ENCODE data around the gene TMCO5A.
"Not testable (repeated sequence)": the region's sequence is repeated elsewhere in the genome, so short reads cannot be mapped to it uniquely, and the experiment has no call there.

The TMCO5A gene

GRCh38 chr15:37934340-37934739 lies at the start of gene TMCO5A:
Gene TMCO5A, plus strand, starts transcription at chr15:37934640. Its CDS starts 1,684 bp downstream, at chr15:37936324.
- no peak for DNase-seq (ENCODE audit: low read depth in 2 of 2)

GRCh38 chr15:37885651-37886050 lies 48.8 kb upstream of the TMCO5A start:
- DNase-seq (ENCODE audit: low read depth in 2 of 2), result no peak

- no peak for DNase-seq (ENCODE audit: low read depth in 2 of 2)
Observed at GRCh38 chr15:37888356-37888755, 46.1 kb upstream of the TMCO5A start.

- DNase-seq (ENCODE audit: low read depth in 2 of 2), result no peak
Observed at GRCh38 chr15:37891766-37892368, 42.6 kb upstream of the TMCO5A start.

GRCh38 chr15:37893309-37893708 lies 41.1 kb upstream of the TMCO5A start:
- DNase-seq (ENCODE audit: low read depth in 2 of 2), result no peak

- no peak for DNase-seq (ENCODE audit: low read depth in 2 of 2)
Observed at GRCh38 chr15:37898362-37898761, 36.1 kb upstream of the TMCO5A start.

- no peak for DNase-seq (ENCODE audit: low read depth in 2 of 2)
Observed at GRCh38 chr15:37900326-37901221, 33.9 kb upstream of the TMCO5A start.

GRCh38 chr15:37902126-37902525 lies 32.3 kb upstream of the TMCO5A start:
- no peak for DNase-seq (ENCODE audit: low read depth in 2 of 2)

- no peak for DNase-seq (ENCODE audit: low read depth in 2 of 2)
Observed at GRCh38 chr15:37903919-37904625, 30.4 kb upstream of the TMCO5A start.

- no peak for DNase-seq (ENCODE audit: low read depth in 2 of 2)
Observed at GRCh38 chr15:37907136-37907535, 27.3 kb upstream of the TMCO5A start.

- DNase-seq (ENCODE audit: low read depth in 2 of 2), result no peak
Observed at GRCh38 chr15:37921527-37922385, 12.7 kb upstream of the TMCO5A start.

GRCh38 chr15:37926136-37926535 lies 8.3 kb upstream of the TMCO5A start:
- no peak for DNase-seq (ENCODE audit: low read depth in 2 of 2)

GRCh38 chr15:37929238-37929637 lies 5.2 kb upstream of the TMCO5A start:
- no peak for DNase-seq (ENCODE audit: low read depth in 2 of 2)

- DNase-seq (ENCODE audit: low read depth in 2 of 2), result no peak
Observed at GRCh38 chr15:37931321-37931720, 3.1 kb upstream of the TMCO5A start.

GRCh38 chr15:37931868-37932267 lies 2.6 kb upstream of the TMCO5A start:
- DNase-seq (ENCODE audit: low read depth in 2 of 2), result no peak

- DNase-seq (ENCODE audit: low read depth in 2 of 2), result no peak
Observed at GRCh38 chr15:37932549-37932948, 1.9 kb upstream of the TMCO5A start.

- no peak for DNase-seq (ENCODE audit: low read depth in 2 of 2)
Observed at GRCh38 chr15:37933666-37934065, 774 bp upstream of the TMCO5A start.

GRCh38 chr15:37940876-37941275 lies 6.4 kb downstream of the TMCO5A start:
- DNase-seq (ENCODE audit: low read depth in 2 of 2), result no peak

- DNase-seq (ENCODE audit: low read depth in 2 of 2), result no peak
Observed at GRCh38 chr15:37941779-37942178, 7.3 kb downstream of the TMCO5A start.

- no peak for DNase-seq (ENCODE audit: low read depth in 2 of 2)
Observed at GRCh38 chr15:37951999-37952398, 17.6 kb downstream of the TMCO5A start.

GRCh38 chr15:37960742-37961141 lies 26.3 kb downstream of the TMCO5A start:
- not testable (repeated sequence) for DNase-seq (ENCODE audit: low read depth in 2 of 2)

- DNase-seq (ENCODE audit: low read depth in 2 of 2), result no peak
Observed at GRCh38 chr15:37967788-37968187, 33.3 kb downstream of the TMCO5A start.
